Esophagus muscularis mucosa (tissue), 4 donors: ENCODE measurements around the gene OSBPL10. TPM values are rescaled to one million over a fixed set of nuclear protein-coding genes. Genes with fewer than 3 reads are reported as not detected.

Experiments
- DNase-seq: peaks from one replicate; pipeline ENCODE4 v3.0.0-alpha.2; 2017; ENCODE audit errors: extremely low spot score
- H3K27ac ChIP-seq, 4 donors: fragments of 200-600 bp; sonication (generic); replicated peaks in 1 of 4; 1 replicate in 3 of 4; 2 replicates in 1 of 4; pipeline ENCODE4 v1.5.1; 2016 to 2019; ENCODE audit warnings: mild to moderate bottlenecking in 1 of 4
- H3K27me3 ChIP-seq, 4 donors: fragments of 200-600 bp; sonication (generic); one replicate each; pipeline versions ENCODE4 v1.5.1 to v1.6.0; 2016 to 2019
- H3K36me3 ChIP-seq, 4 donors: fragments of 200-600 bp; sonication (generic); one replicate each; pipeline ENCODE4 v1.5.1; 2016 to 2019
- H3K4me1 ChIP-seq, 4 donors: fragments of 200-600 bp; sonication (generic); one replicate each; pipeline ENCODE4 v1.5.1; 2016 to 2019
- H3K4me3 ChIP-seq, 4 donors: fragments of 200-600 bp; sonication (generic); 1 replicate in 2 of 4; 2 replicates in 2 of 4; pipeline ENCODE4 v1.5.1; 2016 to 2019; ENCODE audit warnings: mild to moderate bottlenecking in 4 of 4, moderate library complexity in 1 of 4
- H3K9me3 ChIP-seq, 4 donors: fragments of 200-600 bp; sonication (generic); 1 replicate in 3 of 4; 2 replicates in 1 of 4; pipeline ENCODE4 v1.5.1; 2016 to 2019
- EP300 ChIP-seq: sonication (generic); formaldehyde crosslinking; IDR thresholded peaks from one replicate; pipeline ENCODE4 v1.6.1; 2017; ENCODE audit warnings: antibody characterized with exemption
- POLR2A ChIP-seq: fragments of 450-650 bp; IDR thresholded peaks from one replicate; pipeline ENCODE4 v1.6.1; 2017; ENCODE audit warnings: antibody characterized with exemption, moderate library complexity, mild to moderate bottlenecking, low read depth
- POLR2AphosphoS5 ChIP-seq, 2 donors: sonication (generic); formaldehyde crosslinking; IDR thresholded peaks; one replicate each; pipeline ENCODE4 v1.6.1; 2017; ENCODE audit warnings: antibody characterized with exemption in 2 of 2
- WGBS: methylation state at CpG from one replicate; pipeline ENCODE4 v1.1.5; 2018; 5-methylcytosine and 5-hydroxymethylcytosine counted together
- intact Hi-C: fragments of 100-400 bp; cut with DNase I; formaldehyde crosslinking; loops from one replicate; pipeline ENCODE4 v1.15.1; 2023
- total RNA-seq, 4 donors: library from RNA; depleted of rRNA; stranded (reverse); fragments of >200 nt; gene quantifications; one replicate each; pipeline versions ENCODE4 v1.1.0 to v1.2.1, GENCODE V29; 2016
- TF ChIP-seq, protein P1 (sequence below), 3 experiments: fragments of 200-600 bp in 2 of 3; fragments of 450-650 bp in 1 of 3; sonication (generic) in 2 of 3; IDR thresholded peaks; one replicate each; pipeline ENCODE4 v1.5.1; 2017 to 2019; ENCODE audit warnings: antibody characterized with exemption in 3 of 3, mild to moderate bottlenecking in 2 of 3, moderate library complexity in 1 of 3

Gene OSBPL10
- total RNA-seq, 4 donors from 2014 or later, result 6.3 to 12.2 (median 7.6) TPM

DNA sequence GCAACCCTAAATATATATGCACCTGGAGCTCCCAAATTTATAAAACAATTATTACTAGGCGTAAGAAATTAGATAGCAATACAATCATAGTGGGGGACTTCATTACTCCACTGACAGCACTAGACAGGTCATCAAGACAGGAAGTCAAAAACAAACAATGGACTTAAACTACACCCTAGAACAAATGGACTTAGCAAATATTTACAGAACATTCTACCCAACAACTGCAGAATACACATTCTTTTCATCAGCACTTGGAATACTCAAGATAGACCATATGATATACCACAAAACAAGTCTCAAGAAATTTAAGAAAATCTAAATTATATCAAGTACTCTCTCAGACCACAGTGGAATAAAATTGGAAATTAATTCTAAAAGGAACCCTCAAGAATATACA is 201.5 kb downstream of the OSBPL10 start:
- 46% methylated on average over 1 of the region's 1 CpG for WGBS
- H3K27ac ChIP-seq, result no peak overlapping the region
- no peaks in the 10 kb centered on the region for H3K27me3 ChIP-seq
- no peak overlapping the region for H3K4me3 ChIP-seq
- no peaks in the 10 kb centered on the region for H3K4me1 ChIP-seq
- DNase-seq, result no peak
- H3K9me3 ChIP-seq, result peaks cover 0 to 6% (median 0%) of the 10 kb centered on the region in 4 donors
- no peak for TF ChIP-seq POLR2AphosphoS5 (IDR thresholded peaks at IDR 0.05)
- TF ChIP-seq EP300, result no peak
- TF ChIP-seq POLR2A, result no peak
- TF ChIP-seq, protein P1, sequence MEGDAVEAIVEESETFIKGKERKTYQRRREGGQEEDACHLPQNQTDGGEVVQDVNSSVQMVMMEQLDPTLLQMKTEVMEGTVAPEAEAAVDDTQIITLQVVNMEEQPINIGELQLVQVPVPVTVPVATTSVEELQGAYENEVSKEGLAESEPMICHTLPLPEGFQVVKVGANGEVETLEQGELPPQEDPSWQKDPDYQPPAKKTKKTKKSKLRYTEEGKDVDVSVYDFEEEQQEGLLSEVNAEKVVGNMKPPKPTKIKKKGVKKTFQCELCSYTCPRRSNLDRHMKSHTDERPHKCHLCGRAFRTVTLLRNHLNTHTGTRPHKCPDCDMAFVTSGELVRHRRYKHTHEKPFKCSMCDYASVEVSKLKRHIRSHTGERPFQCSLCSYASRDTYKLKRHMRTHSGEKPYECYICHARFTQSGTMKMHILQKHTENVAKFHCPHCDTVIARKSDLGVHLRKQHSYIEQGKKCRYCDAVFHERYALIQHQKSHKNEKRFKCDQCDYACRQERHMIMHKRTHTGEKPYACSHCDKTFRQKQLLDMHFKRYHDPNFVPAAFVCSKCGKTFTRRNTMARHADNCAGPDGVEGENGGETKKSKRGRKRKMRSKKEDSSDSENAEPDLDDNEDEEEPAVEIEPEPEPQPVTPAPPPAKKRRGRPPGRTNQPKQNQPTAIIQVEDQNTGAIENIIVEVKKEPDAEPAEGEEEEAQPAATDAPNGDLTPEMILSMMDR (IDR thresholded peaks at IDR 0.05), result no peak
- intact Hi-C loops, result no loop called here
- no peaks in the 10 kb centered on the region for H3K36me3 ChIP-seq

DNA sequence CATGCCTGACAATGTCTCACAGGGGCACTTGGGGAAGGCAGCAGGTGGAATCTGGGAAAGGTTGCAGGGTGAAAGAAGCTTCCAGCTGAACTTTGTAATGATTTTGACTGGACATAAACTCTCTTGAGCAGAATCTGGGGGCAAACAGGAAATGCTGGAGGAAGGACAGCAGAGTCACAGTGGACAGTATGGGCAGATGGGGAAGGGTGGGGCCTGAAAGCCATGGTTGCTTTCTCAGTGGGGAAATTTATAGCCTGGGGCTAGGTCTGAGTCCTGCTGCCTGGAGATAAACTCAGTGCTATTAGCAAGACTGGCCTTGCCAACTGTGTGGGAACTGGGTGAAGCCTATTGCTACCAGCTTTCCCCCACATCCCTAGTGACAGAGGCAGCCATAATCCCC is 203.2 kb downstream of the OSBPL10 start:
- H3K4me1 ChIP-seq, result no peaks in the 10 kb centered on the region
- no peaks in the 10 kb centered on the region for H3K36me3 ChIP-seq
- H3K9me3 ChIP-seq, result peaks cover 0 to 6% (median 0%) of the 10 kb centered on the region in 4 donors
- H3K27me3 ChIP-seq, result no peaks in the 10 kb centered on the region
- no peak overlapping the region for H3K4me3 ChIP-seq
- no peak for DNase-seq
- H3K27ac ChIP-seq, result no peak overlapping the region
- TF ChIP-seq POLR2A, result no peak
- no peak for TF ChIP-seq POLR2AphosphoS5 (IDR thresholded peaks at IDR 0.05)
- no peak for TF ChIP-seq EP300
- TF ChIP-seq, protein P1 (IDR thresholded peaks at IDR 0.05), result no peak
- intact Hi-C loops, result no loop called here

DNA sequence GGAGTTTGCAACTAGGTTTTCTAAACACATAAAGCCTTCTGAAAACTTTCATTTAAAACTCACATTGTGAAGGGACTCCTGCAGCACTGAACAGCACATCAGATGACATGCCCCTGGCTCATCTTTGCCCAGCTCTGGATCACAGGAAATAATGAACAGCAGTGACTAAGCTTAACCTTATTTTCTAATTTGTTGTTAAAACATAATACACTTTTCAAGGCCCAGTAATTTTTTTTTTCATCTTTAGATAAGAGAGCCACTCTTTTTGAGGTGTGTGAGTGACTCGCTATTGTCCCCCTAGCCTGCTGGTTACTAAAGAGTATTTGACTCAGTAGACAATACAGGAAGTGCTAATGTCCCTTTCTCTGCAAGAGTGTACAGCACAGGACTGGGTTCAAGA is 204.0 kb downstream of the OSBPL10 start:
- Histone ChIP-seq H3K4me3 (no peak overlapping the region), H3K4me1 (no peaks in the 10 kb centered on the region), H3K9me3 (peaks cover 0 to 6% (median 0%) of the 10 kb centered on the region in 4 donors), H3K36me3 (no peaks in the 10 kb centered on the region), H3K27me3 (no peaks in the 10 kb centered on the region), H3K27ac (no peak overlapping the region)
- intact Hi-C loops, result no loop called here
- WGBS, result 96% methylated on average over 1 of the region's 1 CpG
- DNase-seq, result no peak
- TF ChIP-seq, protein P1 (IDR thresholded peaks at IDR 0.05), result no peak
- no peak for TF ChIP-seq EP300
- no peak for TF ChIP-seq POLR2AphosphoS5 (IDR thresholded peaks at IDR 0.05)
- no peak for TF ChIP-seq POLR2A

DNA sequence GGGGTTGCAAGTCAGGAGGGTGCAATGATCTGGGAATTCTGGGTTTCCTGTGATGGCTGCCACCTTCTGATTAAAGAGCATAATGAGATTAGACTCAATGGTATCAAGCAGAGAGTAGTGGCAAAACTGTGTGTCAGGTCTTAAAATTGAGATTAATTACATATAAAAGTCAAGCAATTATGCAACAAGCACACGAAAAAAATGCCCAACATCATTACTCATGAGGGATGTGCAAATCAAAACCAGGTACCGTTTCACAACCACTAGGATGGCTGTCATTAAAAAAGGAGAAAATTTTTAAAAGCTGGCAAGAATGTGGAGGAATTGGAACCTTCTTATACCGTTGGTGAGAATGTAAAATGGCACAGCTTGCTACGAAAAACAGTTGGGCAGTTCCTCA is 205.0 kb downstream of the OSBPL10 start:
- no peak overlapping the region for H3K4me3 ChIP-seq
- H3K27ac ChIP-seq, result no peak overlapping the region
- no peaks in the 10 kb centered on the region for H3K36me3 ChIP-seq
- intact Hi-C loops, result no loop called here
- H3K27me3 ChIP-seq, result no peaks in the 10 kb centered on the region
- peaks cover 0 to 6% (median 0%) of the 10 kb centered on the region in 4 donors for H3K9me3 ChIP-seq
- H3K4me1 ChIP-seq, result no peaks in the 10 kb centered on the region
- DNase-seq, result no peak
- TF ChIP-seq EP300 (no peak), POLR2AphosphoS5 (IDR thresholded peaks at IDR 0.05) (no peak), POLR2A (no peak)
- TF ChIP-seq, protein P1 (IDR thresholded peaks at IDR 0.05), result no peak
- WGBS, result 85% methylated on average over 4 of the region's 4 CpGs

DNA sequence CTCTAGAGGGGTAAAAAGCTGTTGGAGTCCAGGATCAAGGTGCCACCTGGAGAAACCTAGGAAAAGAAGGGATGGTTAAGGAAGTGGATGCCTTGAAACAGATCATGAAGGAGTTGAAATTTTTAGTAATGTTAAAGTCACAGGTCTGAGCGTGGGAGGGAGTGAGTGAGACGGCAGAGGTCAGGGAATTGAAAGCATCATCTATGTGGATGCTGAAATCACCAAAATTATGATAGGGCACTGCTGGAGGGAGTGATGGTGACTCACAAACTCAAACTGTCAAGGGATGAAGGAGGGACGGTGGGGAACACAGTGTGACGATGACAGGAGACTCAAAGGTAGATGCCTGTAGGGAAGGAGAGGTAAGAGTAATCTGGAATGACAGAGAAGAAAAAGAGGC is 205.7 kb downstream of the OSBPL10 start:
- H3K36me3 ChIP-seq, result no peaks in the 10 kb centered on the region
- no peak overlapping the region for H3K4me3 ChIP-seq
- WGBS, result 99% methylated on average over 4 of the region's 4 CpGs
- no peak for DNase-seq
- peaks cover 0 to 6% (median 0%) of the 10 kb centered on the region in 4 donors for H3K9me3 ChIP-seq
- intact Hi-C loops, result no loop called here
- H3K27me3 ChIP-seq, result no peaks in the 10 kb centered on the region
- no peak overlapping the region for H3K27ac ChIP-seq
- H3K4me1 ChIP-seq, result no peaks in the 10 kb centered on the region
- TF ChIP-seq, protein P1 (IDR thresholded peaks at IDR 0.05), result no peak
- TF ChIP-seq POLR2A (no peak), EP300 (no peak), POLR2AphosphoS5 (IDR thresholded peaks at IDR 0.05) (no peak)
